ENCODE data around the gene ZC2HC1B.

The ZC2HC1B gene

GRCh38 chr6:143963158-143963919 lies 99.1 kb downstream of the ZC2HC1B start (continued):
- TF ChIP-seq ZNF280C (tag by site-specific recombination; IDR thresholded peaks at IDR 0.05) (no peak), ZBTB8A (tag by site-specific recombination; IDR thresholded peaks at IDR 0.05) (no peak)

DNA sequence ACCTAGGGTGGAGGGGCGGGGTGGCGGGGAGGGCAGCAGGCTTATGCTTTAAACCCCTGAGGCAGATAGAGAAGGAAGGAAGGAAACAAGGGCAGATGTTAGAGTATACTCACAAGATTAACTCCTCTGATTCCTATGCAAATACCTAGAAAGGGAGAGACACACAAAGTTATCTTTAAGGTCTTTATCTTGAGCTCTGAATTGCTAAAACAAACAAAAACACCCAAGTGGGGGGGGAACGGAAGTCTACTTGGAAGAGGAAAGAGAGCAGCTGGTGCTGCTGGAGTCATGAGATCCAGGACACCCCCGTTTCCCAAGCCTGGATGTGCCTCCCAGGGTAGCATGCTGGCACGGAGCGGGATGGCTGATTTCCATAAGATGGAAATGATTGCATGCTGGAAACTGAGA lies 100.4 kb downstream of the ZC2HC1B start:
- no peak overlapping the region for H3K27ac ChIP-seq (ENCODE audit: extremely low read depth, low read depth, low read length)
- 0 out of 2 replicates have a peak, but pooled peaks cover 2% of the 10 kb centered on the region for H3K4me1 ChIP-seq (ENCODE audit: control insufficient read depth, insufficient read depth, low read length)
- no peaks in the 10 kb centered on the region for H3K9me3 ChIP-seq (ENCODE audit: control insufficient read depth, insufficient read depth, low read depth, low read length)
- H3K4me3 ChIP-seq (ENCODE audit: low read depth, low read length): no peak overlapping the region
- ChIA-PET POLR2A (no interaction called here), CTCF (interaction anchor here (1.2 to 1.3 kb wide), 2 partner anchors 9 to 23 kb away, joined by 3 to 8 read pairs; no protein-coding TSS in a partner anchor)
- TF ChIP-seq ZNF23 (tag by site-specific recombination; IDR thresholded peaks at IDR 0.05; ENCODE audit: borderline replicate concordance): no peak
- TF ChIP-seq, protein P1, sequence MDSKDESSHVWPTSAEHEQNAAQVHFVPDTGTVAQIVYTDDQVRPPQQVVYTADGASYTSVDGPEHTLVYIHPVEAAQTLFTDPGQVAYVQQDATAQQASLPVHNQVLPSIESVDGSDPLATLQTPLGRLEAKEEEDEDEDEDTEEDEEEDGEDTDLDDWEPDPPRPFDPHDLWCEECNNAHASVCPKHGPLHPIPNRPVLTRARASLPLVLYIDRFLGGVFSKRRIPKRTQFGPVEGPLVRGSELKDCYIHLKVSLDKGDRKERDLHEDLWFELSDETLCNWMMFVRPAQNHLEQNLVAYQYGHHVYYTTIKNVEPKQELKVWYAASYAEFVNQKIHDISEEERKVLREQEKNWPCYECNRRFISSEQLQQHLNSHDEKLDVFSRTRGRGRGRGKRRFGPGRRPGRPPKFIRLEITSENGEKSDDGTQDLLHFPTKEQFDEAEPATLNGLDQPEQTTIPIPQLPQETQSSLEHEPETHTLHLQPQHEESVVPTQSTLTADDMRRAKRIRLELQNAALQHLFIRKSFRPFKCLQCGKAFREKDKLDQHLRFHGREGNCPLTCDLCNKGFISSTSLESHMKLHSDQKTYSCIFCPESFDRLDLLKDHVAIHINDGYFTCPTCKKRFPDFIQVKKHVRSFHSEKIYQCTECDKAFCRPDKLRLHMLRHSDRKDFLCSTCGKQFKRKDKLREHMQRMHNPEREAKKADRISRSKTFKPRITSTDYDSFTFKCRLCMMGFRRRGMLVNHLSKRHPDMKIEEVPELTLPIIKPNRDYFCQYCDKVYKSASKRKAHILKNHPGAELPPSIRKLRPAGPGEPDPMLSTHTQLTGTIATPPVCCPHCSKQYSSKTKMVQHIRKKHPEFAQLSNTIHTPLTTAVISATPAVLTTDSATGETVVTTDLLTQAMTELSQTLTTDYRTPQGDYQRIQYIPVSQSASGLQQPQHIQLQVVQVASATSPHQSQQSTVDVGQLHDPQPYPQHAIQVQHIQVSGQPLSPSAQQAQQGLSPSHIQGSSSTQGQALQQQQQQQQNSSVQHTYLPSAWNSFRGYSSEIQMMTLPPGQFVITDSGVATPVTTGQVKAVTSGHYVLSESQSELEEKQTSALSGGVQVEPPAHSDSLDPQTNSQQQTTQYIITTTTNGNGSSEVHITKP (tag by site-specific recombination; IDR thresholded peaks at IDR 0.05): 0 out of 2 replicates have a peak, but pooled peaks have one; percentile 13
- peaks cover 0 to 25% of the 10 kb centered on the region in 2 experiments; a peak in 1 of 3 replicates for H3K36me3 ChIP-seq (ENCODE audit: control insufficient read depth in 2 of 2, insufficient read depth in 1 of 2, low read length in 2 of 2)

GRCh38 chr6:143965503-143966171 lies 101.4 kb downstream of the ZC2HC1B start:
- Histone ChIP-seq H3K4me3 (ENCODE audit: low read depth, low read length) (no peak overlapping the region), H3K9me3 (ENCODE audit: control insufficient read depth, insufficient read depth, low read depth, low read length) (no peaks in the 10 kb centered on the region), H3K27ac (ENCODE audit: extremely low read depth, low read depth, low read length) (no peak overlapping the region), H3K4me1 (ENCODE audit: control insufficient read depth, insufficient read depth, low read length) (0 out of 2 replicates have a peak, but pooled peaks cover 2% of the 10 kb centered on the region), H3K36me3 (ENCODE audit: control insufficient read depth in 2 of 2, insufficient read depth in 1 of 2, low read length in 2 of 2) (peaks cover 0 to 17% of the 10 kb centered on the region in 2 experiments; a peak in 1 of 3 replicates)
- TF ChIP-seq, protein P1 (tag by site-specific recombination; IDR thresholded peaks at IDR 0.05): 0 out of 2 replicates have a peak, but pooled peaks have one; percentile 23
- no peak for TF ChIP-seq ZNF830 (tag by site-specific recombination; IDR thresholded peaks at IDR 0.05; ENCODE audit: low read depth)
- CTCF ChIA-PET: interaction anchor here (0.7 to 1.2 kb wide), 2 partner anchors 10 to 26 kb away, joined by 3 read pairs; no protein-coding TSS in a partner anchor
- POLR2A ChIA-PET: no interaction called here

Data from HEK293 (cell line).